Effector CD4-positive, alpha-beta T cell (primary cell): Measurements from ENCODE around the gene FOXP1.

ENCODE experiments used
- DNase-seq: peaks from one replicate; pipeline ENCODE4 v3.0.0-alpha.2; 2020

Gene FOXP1

DNA sequence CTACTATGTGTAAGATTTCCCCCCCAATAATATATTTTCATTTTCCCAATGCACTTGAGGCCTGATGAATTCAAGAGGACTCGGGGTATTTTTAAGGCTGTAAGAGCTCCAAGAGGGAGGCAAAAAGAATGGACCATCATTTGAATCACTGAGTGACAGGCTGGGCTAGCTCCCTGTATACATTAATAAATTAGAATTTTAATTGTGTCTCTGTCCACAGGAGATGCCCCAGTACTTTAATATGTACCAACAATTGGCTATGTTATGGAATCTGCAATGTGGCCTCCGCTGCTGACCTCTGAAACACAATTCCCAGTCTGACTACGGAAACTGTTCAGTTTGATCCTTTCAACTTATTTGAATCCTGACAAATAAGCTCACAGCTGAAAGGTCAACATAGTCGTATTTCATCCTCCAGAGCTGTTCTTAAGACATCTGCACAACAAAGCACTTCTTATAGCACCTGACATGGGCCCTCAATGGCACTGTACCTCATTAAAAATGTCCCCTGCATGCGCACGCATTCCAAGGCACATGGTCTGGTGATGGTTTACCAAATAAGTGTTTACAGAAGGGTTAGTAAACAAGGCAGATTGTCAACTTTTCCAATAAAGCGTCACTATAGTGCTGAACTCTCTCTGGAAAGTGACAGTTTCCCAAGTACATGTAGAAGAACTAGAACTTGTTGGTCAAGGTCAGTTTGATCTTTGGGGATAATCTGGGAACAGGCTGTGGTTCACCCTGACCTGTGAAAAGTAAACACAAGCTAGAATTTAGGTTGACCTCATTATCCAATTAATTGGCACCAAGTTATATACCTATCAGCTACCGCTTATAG, 472.9 kb downstream of the FOXP1 start:
- no peak for DNase-seq

DNA sequence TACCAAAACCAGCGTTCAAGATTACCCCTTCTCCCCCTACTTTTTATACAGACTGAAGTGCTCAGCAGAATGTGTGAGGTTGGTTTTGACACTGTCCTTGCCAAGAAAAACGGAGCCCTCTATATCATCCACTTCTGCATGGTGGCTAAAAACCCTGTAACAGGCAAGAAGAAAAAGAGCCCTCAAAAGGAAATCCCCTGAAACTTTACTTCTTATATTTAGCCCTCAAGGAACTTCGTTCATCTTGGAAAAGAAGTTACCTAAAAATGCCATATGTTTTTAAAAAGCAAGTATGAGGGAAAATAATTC, 473.6 kb downstream of the FOXP1 start:
- no peak for DNase-seq

- no peak for DNase-seq
These were observed 474.1 kb downstream of the FOXP1 start for GRCh38 chr3:71109241-71109976.

DNA sequence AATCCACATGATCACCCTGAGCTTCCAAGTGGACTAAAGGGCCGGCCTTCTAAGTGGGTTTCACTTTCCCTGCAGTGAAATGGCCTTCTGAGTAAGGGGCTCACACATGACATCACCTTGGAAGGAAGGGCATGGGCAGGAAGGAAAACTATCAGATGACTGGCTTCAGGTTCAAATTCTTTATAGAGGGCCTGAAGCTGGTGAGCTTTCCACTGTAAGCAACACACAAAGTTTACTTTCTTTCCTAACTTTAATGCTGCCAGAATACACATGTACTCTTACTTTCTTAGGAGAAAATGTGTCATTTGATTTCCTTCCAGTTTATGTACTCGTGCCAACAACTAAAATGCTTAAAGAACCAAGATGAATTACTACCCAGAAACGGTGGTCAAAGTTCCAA, 475.6 kb downstream of the FOXP1 start:
- no peak for DNase-seq

GRCh38 chr3:71104976-71105375, 478.6 kb downstream of the FOXP1 start:
- no peak for DNase-seq

DNA sequence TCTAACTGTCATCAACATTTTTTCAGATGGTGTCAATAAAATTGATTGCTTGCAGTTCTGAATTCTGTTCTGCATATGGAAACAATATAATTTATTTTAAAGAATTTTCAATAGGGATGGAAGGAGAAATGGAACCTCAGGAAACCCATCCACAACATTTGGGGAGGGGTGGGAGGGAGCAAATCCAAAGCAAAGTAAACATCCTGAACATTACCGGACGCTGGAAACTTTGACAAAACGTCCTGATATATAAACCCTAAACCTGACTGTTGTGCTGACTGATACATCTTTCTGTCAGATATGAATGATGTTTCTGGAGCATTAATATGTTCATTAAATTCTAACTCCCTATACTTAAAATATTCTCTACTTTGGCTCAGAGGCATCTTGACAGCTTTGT, 479.0 kb downstream of the FOXP1 start:
- DNase-seq = no peak

DNA sequence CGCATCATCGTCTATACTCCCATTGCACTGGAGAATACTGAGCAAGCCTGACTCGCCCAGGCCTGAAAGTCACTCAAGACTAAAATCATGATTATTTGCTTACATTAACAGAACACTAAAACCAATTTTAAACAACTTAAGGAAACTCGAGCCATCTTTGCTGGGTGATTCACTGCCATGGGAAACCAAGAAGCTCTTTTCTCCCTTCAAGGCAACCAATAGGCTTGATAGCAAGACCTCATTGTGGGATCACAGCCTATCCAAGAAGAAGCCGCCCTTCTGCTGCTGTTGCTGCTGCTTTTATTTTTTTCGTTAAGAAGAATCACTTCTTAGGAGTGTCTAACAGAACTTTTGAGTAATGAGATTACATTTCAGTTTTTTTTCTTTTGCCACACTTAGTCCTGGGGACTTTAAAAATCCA, 479.4 kb downstream of the FOXP1 start:
- no peak for DNase-seq

DNA sequence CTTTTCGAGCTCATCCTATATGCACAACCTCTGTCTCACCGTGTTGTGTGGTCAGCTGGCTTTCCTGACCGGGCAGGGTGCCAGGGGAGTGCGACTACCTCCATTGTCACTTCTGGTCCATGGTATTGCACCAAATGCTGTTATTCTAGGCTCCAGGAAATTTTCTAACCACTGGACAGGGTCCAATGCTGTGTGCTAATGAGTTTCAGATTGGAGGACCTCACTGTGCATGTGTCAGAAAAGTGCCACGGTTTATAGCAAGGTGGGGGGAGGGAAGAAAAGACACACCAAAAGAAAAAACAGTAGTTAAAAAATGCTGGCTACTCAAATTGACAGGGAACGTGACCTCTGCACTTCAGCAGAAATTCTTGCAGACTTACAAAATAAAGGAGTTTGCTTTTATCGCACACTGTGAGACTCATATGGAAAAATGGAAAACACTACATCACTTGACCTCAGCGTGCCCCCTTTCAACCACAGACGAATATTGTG, 480.1 kb downstream of the FOXP1 start:
- no peak for DNase-seq

DNA sequence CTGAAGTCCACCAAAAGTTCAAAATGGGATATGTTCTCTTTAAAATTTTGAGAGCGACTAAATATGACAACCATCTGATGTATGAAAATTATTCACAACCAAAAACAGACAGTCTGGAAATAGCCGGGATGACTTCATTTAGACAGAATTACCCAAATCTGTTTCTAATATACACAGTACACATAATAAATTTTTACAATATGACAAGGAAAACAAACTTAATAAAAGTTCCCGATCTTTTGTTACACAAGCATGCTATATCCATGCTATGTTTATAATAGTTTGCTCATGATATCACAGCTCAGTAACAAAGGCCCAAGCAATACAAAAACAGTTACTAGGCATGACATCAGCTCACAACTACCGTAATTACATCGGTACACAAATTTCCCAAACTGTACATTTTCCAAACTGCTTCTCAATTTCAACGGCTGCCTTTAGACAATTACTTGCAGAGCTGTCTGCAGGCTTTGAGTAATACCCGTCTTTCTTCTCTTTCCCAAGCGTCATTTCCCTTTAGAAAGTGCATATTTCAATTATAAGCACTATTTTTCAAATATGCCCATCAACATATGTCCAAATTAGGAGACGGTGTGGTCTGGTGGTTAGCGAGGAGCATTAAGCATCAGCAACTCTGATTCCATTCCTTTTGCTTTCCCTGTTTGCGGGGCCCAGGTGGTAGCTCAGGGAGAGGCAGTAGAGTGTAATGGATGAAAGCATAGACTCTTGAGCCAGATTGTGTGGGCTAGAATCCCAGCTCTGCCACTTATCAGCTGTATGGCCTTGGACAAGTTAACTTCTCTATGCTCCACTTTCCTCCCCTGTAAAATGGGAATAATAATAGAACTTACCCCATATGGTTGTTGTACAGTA, 481.2 kb downstream of the FOXP1 start:
- no peak for DNase-seq

DNA sequence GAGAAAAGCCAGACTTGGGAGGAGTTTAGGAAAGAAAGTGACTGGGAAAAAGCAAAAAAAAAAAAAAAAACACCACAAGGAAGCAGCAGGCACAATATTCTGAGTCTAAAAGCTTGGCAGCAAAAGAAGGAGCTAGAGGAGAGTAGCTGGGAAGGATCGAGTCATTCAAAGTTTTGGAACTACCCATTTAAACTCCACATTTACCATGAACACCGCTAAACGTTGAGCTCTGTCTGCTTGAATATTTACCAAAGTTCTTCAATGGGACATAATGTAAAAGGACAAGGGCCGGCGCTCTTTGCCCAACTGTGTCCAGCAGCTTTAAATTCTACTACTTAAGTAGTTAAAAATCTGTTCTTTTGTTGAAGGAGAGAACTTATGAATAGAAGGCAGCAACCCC, 481.9 kb downstream of the FOXP1 start:
- DNase-seq = no peak

DNA sequence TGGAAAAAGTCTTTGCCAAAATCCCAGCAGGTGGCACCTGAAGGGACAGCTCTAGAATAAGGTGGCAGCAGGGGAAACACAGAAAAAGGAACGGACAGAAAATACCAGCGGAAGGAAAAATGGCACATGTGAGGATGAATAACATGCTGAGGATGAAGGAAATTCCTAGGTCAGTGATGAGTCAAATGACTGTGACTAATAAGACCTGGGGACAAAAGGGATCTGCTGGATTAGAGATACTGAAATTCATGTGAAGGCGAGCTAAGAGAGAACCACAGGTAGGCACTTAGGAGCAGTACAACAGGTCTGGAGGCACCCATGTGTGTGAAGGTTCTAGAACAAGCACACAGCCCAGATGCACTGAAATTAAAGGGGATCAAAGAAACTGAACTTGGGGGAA, 482.5 kb downstream of the FOXP1 start:
- no peak for DNase-seq

- no peak for DNase-seq
These were observed 483.4 kb downstream of the FOXP1 start for GRCh38 chr3:71099997-71100719.

- DNase-seq = no peak
These were observed 486.0 kb downstream of the FOXP1 start for GRCh38 chr3:71097557-71097956.

DNA sequence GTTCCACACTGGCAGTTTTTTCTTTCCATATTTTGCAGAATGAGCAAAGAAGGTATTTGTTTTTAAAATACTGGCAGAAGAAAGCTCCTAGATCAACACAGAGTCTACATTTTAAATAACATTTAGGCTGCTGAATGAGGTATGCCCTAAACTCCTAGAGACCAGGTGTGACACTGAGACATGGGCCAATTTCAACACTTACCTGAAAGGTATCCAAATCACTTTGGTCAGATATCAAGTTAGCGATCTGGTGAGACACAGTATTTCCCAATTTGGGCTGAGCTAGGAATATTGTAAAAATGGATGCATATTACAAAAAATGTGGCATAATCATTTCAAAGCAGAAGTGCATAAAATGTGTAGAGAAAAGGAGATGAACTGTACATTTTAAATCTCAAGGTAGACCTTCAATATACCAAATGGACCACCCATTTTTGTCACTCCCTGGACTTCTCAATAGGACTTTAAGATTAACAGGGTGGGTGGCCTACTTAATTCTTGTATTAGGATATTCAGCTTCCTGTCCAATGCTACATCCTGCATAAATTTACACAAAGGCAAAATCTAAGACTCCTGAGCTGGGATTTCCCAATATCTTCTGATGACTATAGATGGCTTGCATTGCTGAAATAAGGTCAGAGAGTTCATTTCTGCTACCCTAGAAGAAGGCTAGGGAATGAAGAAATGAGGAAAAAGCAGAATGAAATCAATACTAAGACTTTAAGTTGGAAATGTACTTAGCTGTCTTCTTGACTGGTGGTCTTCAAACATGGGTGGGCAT, 487.8 kb downstream of the FOXP1 start:
- no peak for DNase-seq

DNA sequence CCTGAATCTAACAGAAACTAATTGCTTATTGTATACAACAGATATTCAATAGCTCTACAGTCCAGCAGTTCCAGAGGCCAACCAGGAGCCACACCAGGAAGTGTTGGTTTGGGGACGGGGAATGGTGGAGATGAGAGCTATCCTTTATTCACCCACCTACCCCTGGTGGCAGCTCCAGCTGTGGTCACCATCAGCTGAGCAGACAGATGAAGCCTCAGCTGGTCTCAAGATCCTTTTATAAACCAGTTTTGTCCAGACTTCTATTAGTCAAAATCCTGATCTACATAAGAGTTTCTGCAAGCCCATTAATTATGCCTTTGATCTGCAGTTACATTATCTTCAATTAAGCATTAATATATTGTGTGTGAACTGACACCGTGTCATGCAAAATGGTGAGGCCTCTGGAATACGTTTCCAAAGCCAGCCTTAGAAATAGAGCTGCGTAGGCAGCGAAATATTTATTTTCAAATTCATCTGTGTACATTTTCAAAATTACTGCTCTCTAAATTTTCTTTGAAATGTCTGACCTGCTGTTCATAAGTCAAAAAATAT, 488.8 kb downstream of the FOXP1 start:
- DNase-seq = no peak

- no peak for DNase-seq
These were observed 490.9 kb downstream of the FOXP1 start for GRCh38 chr3:71092665-71093064.

DNA sequence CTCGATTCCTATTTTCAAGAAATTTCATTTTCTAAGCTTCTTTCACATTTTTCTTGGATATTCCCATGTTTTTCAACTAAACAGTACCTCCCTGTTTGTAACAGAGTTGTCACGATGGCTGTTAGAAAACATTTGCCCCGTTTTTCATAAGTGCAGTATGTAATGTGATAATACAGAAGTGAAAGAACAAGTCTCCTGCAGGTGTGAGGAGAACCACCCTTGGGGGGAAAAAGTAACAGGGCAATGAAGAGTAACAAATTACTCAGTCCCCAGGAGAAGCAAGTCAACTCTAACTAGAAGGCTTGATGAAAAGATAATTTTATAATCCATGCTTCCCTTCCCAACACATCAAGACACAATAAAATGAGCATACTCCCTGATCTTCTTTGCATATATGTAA, 493.3 kb downstream of the FOXP1 start:
- no peak for DNase-seq

- no peak for DNase-seq
These were observed 494.2 kb downstream of the FOXP1 start for GRCh38 chr3:71089271-71089847.

DNA sequence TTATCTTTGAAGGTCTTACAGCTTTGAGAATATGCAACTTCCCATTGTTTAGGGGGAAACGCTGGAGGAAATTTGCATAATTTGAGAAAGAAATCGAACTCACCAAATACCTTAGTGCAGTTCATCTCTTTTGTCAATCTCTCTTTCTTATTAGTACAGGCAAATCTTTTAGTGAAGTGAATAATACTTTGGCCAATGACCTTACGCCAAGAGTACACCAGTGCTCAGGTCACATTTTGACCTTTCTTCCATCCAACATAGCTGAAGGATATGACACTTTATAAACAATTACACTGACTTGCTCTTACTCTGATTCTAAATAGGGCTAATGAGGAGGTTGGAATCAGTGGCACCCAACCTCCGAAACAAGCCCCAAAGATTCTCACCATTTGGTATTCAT, 494.8 kb downstream of the FOXP1 start:
- no peak for DNase-seq

DNA sequence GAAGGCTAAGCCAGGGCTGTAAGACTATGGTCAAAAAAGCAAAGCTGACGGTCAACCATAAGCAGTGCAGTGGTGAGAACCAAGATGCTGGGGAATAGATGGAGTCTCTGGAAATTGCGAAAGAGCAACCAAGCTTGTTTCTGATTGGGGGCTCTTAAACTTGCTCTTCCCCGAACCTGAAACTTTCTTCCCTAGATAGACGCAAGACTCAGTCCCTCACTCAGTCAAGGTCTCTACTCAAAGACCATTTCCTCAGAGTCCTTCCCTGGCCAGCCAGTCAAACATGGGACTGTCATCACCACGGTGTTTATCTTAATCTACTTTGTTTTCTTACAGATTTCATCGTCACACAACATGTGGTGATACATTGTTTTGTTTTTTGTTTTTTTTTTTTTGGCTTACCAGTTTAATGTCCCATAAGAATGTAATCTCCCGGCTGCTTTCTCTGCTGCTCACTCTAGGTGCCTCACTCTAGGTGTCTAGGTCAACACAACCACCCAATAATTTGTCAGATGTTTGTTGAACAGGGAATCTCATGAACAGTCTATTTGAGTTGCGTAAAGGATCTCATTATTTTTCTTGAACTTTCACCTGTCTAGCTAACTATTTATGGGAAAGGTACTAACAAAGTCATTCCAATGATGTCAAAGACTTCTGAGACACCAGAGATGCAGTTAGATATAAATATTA, 495.4 kb downstream of the FOXP1 start:
- no peak for DNase-seq
